C4-2B (cell line): ENCODE data around the gene SUPT5H.

Experiments used
- CTCF ChIP-seq: fragments of 450-650 bp; conservative IDR thresholded peaks from 2 replicates; pipeline ENCODE4 v1.5.1; 2017; ENCODE audit warnings: mild to moderate bottlenecking
- ZFX ChIP-seq: fragments of 450-650 bp; IDR thresholded peaks from 2 replicates; pipeline ENCODE4 v1.6.1; 2017

- no peak for TF ChIP-seq CTCF
- TF ChIP-seq ZFX, result no peak; the same call in 1 of the 2 replicates
Observed at GRCh38 chr19:39402346-39403300, 42.8 kb upstream of the SUPT5H start.
